Epithelial cell of proximal tubule (primary cell): ENCODE measurements around the gene PDZD8. TPM values are rescaled to one million over a fixed set of nuclear protein-coding genes. Genes with fewer than 3 reads are reported as not detected.
"Not testable (repeated sequence)": the region's sequence is repeated elsewhere in the genome, so short reads cannot be mapped to it uniquely, and the experiment has no call there.

Experiments
- DNase-seq: peaks from one replicate; pipeline ENCODE4 v3.0.0-alpha.2; 2011; ENCODE audit warnings: low read depth
- H3K4me3 ChIP-seq: 2 replicates; pipeline ENCODE4 v1.5.1; 2011; ENCODE audit warnings: low read depth, mild to moderate bottlenecking, low read length
- CTCF ChIP-seq: conservative IDR thresholded peaks from 2 replicates; pipeline ENCODE4 v1.5.1; 2012; ENCODE audit warnings: low read depth, mild to moderate bottlenecking, low read length
- total RNA-seq: library from RNA; depleted of rRNA; stranded (reverse); fragments of >200 nt; gene quantifications from 2 replicates; pipeline ENCODE4 v1.2.3, GENCODE V29; 2015

The PDZD8 gene
- total RNA-seq, 1 donor from 2014 or later = 23.6 TPM

GRCh38 chr10:117318909-117319308 lies 56.3 kb downstream of the PDZD8 start:
- no peak for DNase-seq
- peak; percentile 33 for TF ChIP-seq CTCF
- no peak overlapping the region for H3K4me3 ChIP-seq

- DNase-seq = no peak
- no peak overlapping the region for H3K4me3 ChIP-seq
- TF ChIP-seq CTCF = no peak
These were observed 58.5 kb downstream of the PDZD8 start for GRCh38 chr10:117316701-117317100.

GRCh38 chr10:117313641-117314040 lies 61.6 kb downstream of the PDZD8 start:
- no peak overlapping the region for H3K4me3 ChIP-seq
- DNase-seq = no peak
- TF ChIP-seq CTCF = no peak

- no peak overlapping the region for H3K4me3 ChIP-seq
- DNase-seq = no peak
- TF ChIP-seq CTCF = no peak
These were observed 62.8 kb downstream of the PDZD8 start for GRCh38 chr10:117312430-117312829.

DNA sequence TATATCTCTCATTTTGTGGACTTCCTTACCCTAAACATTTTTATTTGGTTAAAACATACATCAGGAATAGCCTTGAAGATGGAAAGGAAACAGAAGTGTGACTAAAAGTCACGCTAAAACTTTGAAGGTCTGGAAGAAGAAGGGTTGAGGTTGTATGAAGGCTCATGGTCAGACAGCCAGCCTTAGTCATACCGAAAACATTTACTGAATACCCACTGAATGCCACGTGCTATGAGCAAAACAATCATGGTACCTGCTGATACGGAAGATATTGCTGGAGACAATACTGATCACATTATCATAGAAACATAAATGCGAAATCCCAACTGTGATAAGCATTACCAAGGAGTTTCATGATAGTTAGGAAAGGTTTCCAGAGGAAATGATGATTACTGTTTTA lies 64.0 kb downstream of the PDZD8 start:
- no peak overlapping the region for H3K4me3 ChIP-seq
- no peak for TF ChIP-seq CTCF
- DNase-seq = no peak

DNA sequence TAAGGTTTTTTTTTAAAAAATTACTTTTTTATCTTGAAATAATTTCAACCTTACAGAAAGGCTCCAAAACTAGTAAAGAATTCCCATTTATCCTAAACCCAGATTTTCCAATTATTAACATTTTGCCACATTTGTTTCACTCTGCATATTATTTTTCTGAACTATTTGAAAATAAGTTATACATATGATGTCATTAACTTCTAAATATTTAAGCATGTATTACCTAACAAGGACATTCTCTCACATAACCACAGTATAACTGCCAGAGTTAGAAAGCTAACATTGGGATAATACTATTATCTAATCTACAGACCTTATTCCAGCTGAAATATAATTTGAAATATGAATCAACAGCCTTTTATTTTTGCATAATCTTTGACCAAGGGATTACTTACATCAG lies 68.6 kb downstream of the PDZD8 start:
- no peak for TF ChIP-seq CTCF
- no peak for DNase-seq
- no peak overlapping the region for H3K4me3 ChIP-seq

GRCh38 chr10:117303451-117303850 lies 71.8 kb downstream of the PDZD8 start:
- not testable (repeated sequence) for DNase-seq, H3K4me3 ChIP-seq

GRCh38 chr10:117300671-117301070 lies 74.6 kb downstream of the PDZD8 start:
- no peak overlapping the region for H3K4me3 ChIP-seq
- TF ChIP-seq CTCF = no peak
- no peak for DNase-seq
